WTC11 (cell line): Measurements from ENCODE around the gene RBFA. TPM values are rescaled to one million over a fixed set of nuclear protein-coding genes. Genes with fewer than 3 reads are reported as not detected.

Source experiments
- ATAC-seq: fragments of 200-7000 bp; cut with Tn5 transposase; 2 replicates; pipeline ENCODE4 v1.10.0; 2021; ENCODE audit warnings: mild to moderate bottlenecking, moderate library complexity
- CTCF ChIA-PET: fragments of 300-600 bp; sonication (Branson Sonifier 250); formaldehyde crosslinking; loops from one replicate; lab custom pipeline; 2021; ENCODE audit warnings: antibody characterized with exemption; lab: Charles Lee
- POLR2A ChIA-PET: fragments of 350-600 bp; sonication (Branson Sonifier 250); formaldehyde crosslinking; loops from one replicate; lab custom pipeline; 2021; ENCODE audit warnings: antibody characterized with exemption; lab: Charles Lee
- DNase-seq: peaks from one replicate; pipeline ENCODE4 v3.0.0; 2021; ENCODE audit warnings: low spot score
- H3K27ac Mint-ChIP-seq: 2 replicates; pipeline ENCODE4 v1.8.0; 2021; ENCODE audit warnings: mixed read lengths
- H3K27me3 Mint-ChIP-seq: 2 replicates; pipeline ENCODE4 v1.8.0; 2021; ENCODE audit warnings: low read depth, mild to moderate bottlenecking, moderate library complexity, mixed read lengths
- H3K36me3 Mint-ChIP-seq: 2 replicates; pipeline ENCODE4 v1.8.0; 2021; ENCODE audit warnings: mixed read lengths
- H3K4me1 Mint-ChIP-seq: 2 replicates; pipeline ENCODE4 v1.8.0; 2022; ENCODE audit warnings: mixed read lengths
- H3K4me3 Mint-ChIP-seq: 2 replicates; pipeline ENCODE4 v1.8.0; 2021; ENCODE audit warnings: mild to moderate bottlenecking, moderate library complexity, mixed read lengths
- H3K9me3 Mint-ChIP-seq: 2 replicates; pipeline ENCODE4 v1.8.0; 2021; ENCODE audit warnings: mixed read lengths
- CBFB ChIP-seq: sonication (generic); formaldehyde crosslinking; IDR thresholded peaks from 2 replicates; pipeline ENCODE4 v1.8.1; 2022; ENCODE audit warnings: mild to moderate bottlenecking, low read depth, missing genetic modification reagents
- NR1H2 ChIP-seq: sonication (generic); formaldehyde crosslinking; IDR thresholded peaks from 2 replicates; pipeline ENCODE4 v1.9.0; 2021; ENCODE audit warnings: mild to moderate bottlenecking, moderate library complexity, missing genetic modification reagents
- NR2C2 ChIP-seq: sonication (generic); formaldehyde crosslinking; IDR thresholded peaks from 2 replicates; pipeline ENCODE4 v1.8.0; 2022; ENCODE audit warnings: mild to moderate bottlenecking, missing genetic modification reagents
- SP1 ChIP-seq: sonication (generic); formaldehyde crosslinking; conservative IDR thresholded peaks from 2 replicates; pipeline ENCODE4 v1.8.1; 2022; ENCODE audit warnings: missing genetic modification reagents
- ZNF232 ChIP-seq: sonication (generic); formaldehyde crosslinking; IDR thresholded peaks from 2 replicates; pipeline ENCODE4 v1.8.0; 2022; ENCODE audit warnings: mild to moderate bottlenecking, missing genetic modification reagents
- ZNF263 ChIP-seq: sonication (generic); formaldehyde crosslinking; IDR thresholded peaks from 2 replicates; pipeline ENCODE4 v1.8.1; 2022; ENCODE audit warnings: low read depth, mild to moderate bottlenecking, moderate library complexity, missing genetic modification reagents
- ZNF671 ChIP-seq: fragments of 250-450 bp; sonication (Bioruptor Pico); IDR thresholded peaks from 2 replicates; pipeline ENCODE4 v1.8.0; 2021; ENCODE audit warnings: mild to moderate bottlenecking
- total RNA-seq: library from RNA; stranded (reverse); gene quantifications from 3 replicates; pipeline ENCODE4 v1.2.3, GENCODE V29; 2021
- TF ChIP-seq, protein P1 (sequence below): sonication (generic); formaldehyde crosslinking; IDR thresholded peaks from 2 replicates; pipeline ENCODE4 v1.8.1; 2023; ENCODE audit warnings: mild to moderate bottlenecking, missing genetic modification reagents
- TF ChIP-seq, protein P2 (sequence below): sonication (generic); formaldehyde crosslinking; IDR thresholded peaks from 2 replicates; pipeline ENCODE4 v1.8.1; 2022; ENCODE audit warnings: mild to moderate bottlenecking, moderate library complexity, missing genetic modification reagents
- TF ChIP-seq, protein P3 (sequence below): sonication (generic); formaldehyde crosslinking; IDR thresholded peaks from 2 replicates; pipeline ENCODE4 v1.8.0; 2022; ENCODE audit warnings: mild to moderate bottlenecking, missing genetic modification reagents
- TF ChIP-seq, protein P4 (sequence below): fragments of 250-450 bp; sonication (Bioruptor Pico); IDR thresholded peaks from 2 replicates; pipeline ENCODE4 v1.8.0; 2021; ENCODE audit warnings: mild to moderate bottlenecking
- TF ChIP-seq, protein P5 (sequence below): fragments of 250-450 bp; sonication (Bioruptor Pico); IDR thresholded peaks from 2 replicates; pipeline ENCODE4 v1.9.0; 2021; ENCODE audit warnings: mild to moderate bottlenecking

Gene RBFA
- total RNA-seq, 1 experiment from 2014 or later = 37.1 TPM

DNA sequence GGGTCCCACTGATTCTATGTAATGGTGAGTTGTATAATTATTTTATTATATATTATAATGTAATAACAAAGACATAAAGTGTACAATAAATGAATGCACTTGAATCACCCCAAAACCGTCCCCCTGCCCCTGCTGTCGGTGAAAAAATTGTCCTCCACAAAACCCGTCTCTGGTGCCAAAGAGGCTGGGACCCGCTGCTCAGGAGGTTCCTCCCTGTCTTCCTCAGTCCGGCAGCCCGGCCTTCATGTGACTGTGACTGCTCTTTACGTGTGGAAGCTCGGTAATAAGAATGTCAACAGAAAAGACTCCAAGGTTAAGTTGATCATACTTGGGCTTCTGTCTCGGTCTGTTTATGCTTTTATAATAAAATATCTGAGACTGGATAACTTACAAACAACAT lies 42.1 kb downstream of the RBFA start (continued):
- TF ChIP-seq NR2C2 (CRISPR knock-in tag) = no peak
- TF ChIP-seq ZNF263 (CRISPR knock-in tag) = no peak
- no peak for TF ChIP-seq SP1 (CRISPR knock-in tag)
- TF ChIP-seq NR1H2 (CRISPR knock-in tag) = no peak
- TF ChIP-seq CBFB = no peak
- TF ChIP-seq, protein P1, sequence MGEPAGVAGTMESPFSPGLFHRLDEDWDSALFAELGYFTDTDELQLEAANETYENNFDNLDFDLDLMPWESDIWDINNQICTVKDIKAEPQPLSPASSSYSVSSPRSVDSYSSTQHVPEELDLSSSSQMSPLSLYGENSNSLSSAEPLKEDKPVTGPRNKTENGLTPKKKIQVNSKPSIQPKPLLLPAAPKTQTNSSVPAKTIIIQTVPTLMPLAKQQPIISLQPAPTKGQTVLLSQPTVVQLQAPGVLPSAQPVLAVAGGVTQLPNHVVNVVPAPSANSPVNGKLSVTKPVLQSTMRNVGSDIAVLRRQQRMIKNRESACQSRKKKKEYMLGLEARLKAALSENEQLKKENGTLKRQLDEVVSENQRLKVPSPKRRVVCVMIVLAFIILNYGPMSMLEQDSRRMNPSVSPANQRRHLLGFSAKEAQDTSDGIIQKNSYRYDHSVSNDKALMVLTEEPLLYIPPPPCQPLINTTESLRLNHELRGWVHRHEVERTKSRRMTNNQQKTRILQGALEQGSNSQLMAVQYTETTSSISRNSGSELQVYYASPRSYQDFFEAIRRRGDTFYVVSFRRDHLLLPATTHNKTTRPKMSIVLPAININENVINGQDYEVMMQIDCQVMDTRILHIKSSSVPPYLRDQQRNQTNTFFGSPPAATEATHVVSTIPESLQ = no peak
- TF ChIP-seq, protein P2, sequence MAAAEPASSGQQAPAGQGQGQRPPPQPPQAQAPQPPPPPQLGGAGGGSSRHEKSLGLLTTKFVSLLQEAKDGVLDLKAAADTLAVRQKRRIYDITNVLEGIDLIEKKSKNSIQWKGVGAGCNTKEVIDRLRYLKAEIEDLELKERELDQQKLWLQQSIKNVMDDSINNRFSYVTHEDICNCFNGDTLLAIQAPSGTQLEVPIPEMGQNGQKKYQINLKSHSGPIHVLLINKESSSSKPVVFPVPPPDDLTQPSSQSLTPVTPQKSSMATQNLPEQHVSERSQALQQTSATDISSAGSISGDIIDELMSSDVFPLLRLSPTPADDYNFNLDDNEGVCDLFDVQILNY (CRISPR knock-in tag) = no peak
- TF ChIP-seq ZNF232 (CRISPR knock-in tag) = no peak
- TF ChIP-seq, protein P3, sequence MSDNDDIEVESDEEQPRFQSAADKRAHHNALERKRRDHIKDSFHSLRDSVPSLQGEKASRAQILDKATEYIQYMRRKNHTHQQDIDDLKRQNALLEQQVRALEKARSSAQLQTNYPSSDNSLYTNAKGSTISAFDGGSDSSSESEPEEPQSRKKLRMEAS (CRISPR knock-in tag) = no peak
- TF ChIP-seq, protein P4, sequence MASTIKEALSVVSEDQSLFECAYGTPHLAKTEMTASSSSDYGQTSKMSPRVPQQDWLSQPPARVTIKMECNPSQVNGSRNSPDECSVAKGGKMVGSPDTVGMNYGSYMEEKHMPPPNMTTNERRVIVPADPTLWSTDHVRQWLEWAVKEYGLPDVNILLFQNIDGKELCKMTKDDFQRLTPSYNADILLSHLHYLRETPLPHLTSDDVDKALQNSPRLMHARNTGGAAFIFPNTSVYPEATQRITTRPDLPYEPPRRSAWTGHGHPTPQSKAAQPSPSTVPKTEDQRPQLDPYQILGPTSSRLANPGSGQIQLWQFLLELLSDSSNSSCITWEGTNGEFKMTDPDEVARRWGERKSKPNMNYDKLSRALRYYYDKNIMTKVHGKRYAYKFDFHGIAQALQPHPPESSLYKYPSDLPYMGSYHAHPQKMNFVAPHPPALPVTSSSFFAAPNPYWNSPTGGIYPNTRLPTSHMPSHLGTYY = no peak
- TF ChIP-seq, protein P5, sequence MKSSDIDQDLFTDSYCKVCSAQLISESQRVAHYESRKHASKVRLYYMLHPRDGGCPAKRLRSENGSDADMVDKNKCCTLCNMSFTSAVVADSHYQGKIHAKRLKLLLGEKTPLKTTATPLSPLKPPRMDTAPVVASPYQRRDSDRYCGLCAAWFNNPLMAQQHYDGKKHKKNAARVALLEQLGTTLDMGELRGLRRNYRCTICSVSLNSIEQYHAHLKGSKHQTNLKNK (CRISPR knock-in tag) = no peak
- TF ChIP-seq ZNF671 (CRISPR knock-in tag) = no peak

DNA sequence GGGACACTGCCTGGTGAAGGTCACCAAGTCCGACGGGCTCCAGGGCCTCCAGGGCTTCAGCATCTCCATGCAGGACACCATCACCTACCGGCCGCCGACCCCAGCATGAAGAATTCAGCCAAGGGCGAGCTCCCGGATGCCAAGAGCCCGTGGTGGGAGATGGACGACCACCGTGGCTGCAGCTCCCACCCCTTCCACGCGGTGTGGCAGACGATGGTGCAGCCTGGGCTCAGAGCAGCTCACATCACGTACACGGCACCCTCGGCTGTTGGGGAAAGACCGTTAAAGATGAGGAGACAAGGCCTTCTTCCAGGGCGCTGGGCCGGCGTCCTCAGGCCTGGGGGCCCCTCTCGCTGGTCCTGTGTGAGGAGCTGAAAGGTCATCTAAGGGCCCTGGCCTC lies 43.6 kb downstream of the RBFA start:
- no peak overlapping the region for H3K4me3 Mint-ChIP-seq
- peaks cover 5% of the 10 kb centered on the region for H3K4me1 Mint-ChIP-seq
- POLR2A ChIA-PET = interaction anchor here (1.2 kb wide), 1 partner anchor 10 kb away, joined by 3 read pairs; no protein-coding TSS in a partner anchor
- DNase-seq (no peak), ATAC-seq (no peak)
- peaks cover 16% of the 10 kb centered on the region for H3K36me3 Mint-ChIP-seq
- no peak for TF ChIP-seq NR1H2 (CRISPR knock-in tag)
- CTCF ChIA-PET = interaction anchor here (1.0 kb wide), 1 partner anchor 44 kb away, joined by 4 read pairs; the partner anchor contains the start of gene RBFA
- H3K27me3 Mint-ChIP-seq = no peaks in the 10 kb centered on the region; the same call in 1 of the 2 replicates
- peaks cover 16% of the 10 kb centered on the region for H3K9me3 Mint-ChIP-seq
- H3K27ac Mint-ChIP-seq = no peak overlapping the region

Other genes starting within 250 kb of the RBFA start
- gene KCNG2, start 236.5 kb upstream of the RBFA start, total RNA-seq = 0.34 to 0.62 TPM (median 0.50 TPM) in 3 replicates
- 15.1 to 20.9 TPM (median 18.6 TPM) in 3 replicates for gene SLC66A2, start 82.8 kb upstream of the RBFA start, total RNA-seq
- 1.4 to 1.7 TPM (median 1.6 TPM) in 3 replicates for gene HSBP1L1, start 69.8 kb upstream of the RBFA start, total RNA-seq
- gene TXNL4A, start 45.9 kb upstream of the RBFA start, total RNA-seq = 144 to 157 TPM (median 148 TPM) in 3 replicates
- 46.5 to 56.0 TPM (median 49.0 TPM) in 3 replicates for gene ADNP2, start 74.8 kb downstream of the RBFA start, total RNA-seq
- 13.0 to 14.4 TPM (median 13.6 TPM) in 3 replicates for gene PARD6G, start 213.1 kb downstream of the RBFA start, total RNA-seq